ENCODE data around the gene PRKAR1A.
"Not testable (repeated sequence)": the region's sequence is repeated elsewhere in the genome, so short reads cannot be mapped to it uniquely, and the experiment has no call there.

PRKAR1A gene

GRCh38 chr17:68513932-68514331 is 1.7 kb downstream of the PRKAR1A start:
- Histone ChIP-seq H3K36me3 (ENCODE audit: low read length) (peaks cover 25% of the 10 kb centered on the region), H3K27me3 (ENCODE audit: low read length) (no peaks in the 10 kb centered on the region), H3K79me2 (ENCODE audit: insufficient read depth, low read length) (peaks cover 41% of the 10 kb centered on the region), H3K4me2 (ENCODE audit: low read depth, low read length, poor library complexity, severe bottlenecking) (peak overlapping the region; percentile 85), H3K9ac (ENCODE audit: low read length) (peak overlapping the region; percentile 72), H3K4me3 (ENCODE audit: insufficient read depth, low read length, poor library complexity, severe bottlenecking) (peak overlapping the region; percentile 80), H3F3A (ENCODE audit: insufficient read depth) (0 out of 2 replicates have a peak, but pooled peaks cover 4% of the 10 kb centered on the region), H3K27ac (ENCODE audit: low read depth, low read length) (no peak overlapping the region), H4K20me1 (ENCODE audit: low read depth, low read length) (peaks cover 7% of the 10 kb centered on the region), H3K9me3 (ENCODE audit: insufficient read depth, low read length) (no peaks in the 10 kb centered on the region), H3K9me2 (replicated peaks; ENCODE audit: insufficient read depth, low read length) (no peaks in the 10 kb centered on the region), H2AFZ (ENCODE audit: low read depth, low read length, severe bottlenecking) (no peak overlapping the region)
- no peak for TF ChIP-seq CTCF (IDR thresholded peaks at IDR 0.05; ENCODE audit: insufficient read depth, low read length, poor library complexity, severe bottlenecking)
- no peak for TF ChIP-seq EZH2phosphoT487 (conservative IDR thresholded peaks at IDR 0.05; ENCODE audit: low read length)

GRCh38 chr17:68514831-68515635 is 2.8 kb downstream of the PRKAR1A start:
- Histone ChIP-seq H3K27ac (ENCODE audit: low read depth, low read length) (no peak overlapping the region), H3K36me3 (ENCODE audit: low read length) (peaks cover 25% of the 10 kb centered on the region), H3K4me2 (ENCODE audit: low read depth, low read length, poor library complexity, severe bottlenecking) (peak overlapping the region; percentile 85), H3K4me3 (ENCODE audit: insufficient read depth, low read length, poor library complexity, severe bottlenecking) (no peak overlapping the region), H3F3A (ENCODE audit: insufficient read depth) (0 out of 2 replicates have a peak, but pooled peaks cover 4% of the 10 kb centered on the region), H3K9me3 (ENCODE audit: insufficient read depth, low read length) (no peaks in the 10 kb centered on the region), H3K9ac (ENCODE audit: low read length) (no peak overlapping the region), H2AFZ (ENCODE audit: low read depth, low read length, severe bottlenecking) (no peak overlapping the region), H3K9me2 (replicated peaks; ENCODE audit: insufficient read depth, low read length) (no peaks in the 10 kb centered on the region), H4K20me1 (ENCODE audit: low read depth, low read length) (peaks cover 7% of the 10 kb centered on the region), H3K27me3 (ENCODE audit: low read length) (no peaks in the 10 kb centered on the region), H3K79me2 (ENCODE audit: insufficient read depth, low read length) (peaks cover 43% of the 10 kb centered on the region)
- TF ChIP-seq EZH2phosphoT487 (conservative IDR thresholded peaks at IDR 0.05; ENCODE audit: low read length) (no peak), CTCF (IDR thresholded peaks at IDR 0.05; ENCODE audit: insufficient read depth, low read length, poor library complexity, severe bottlenecking) (no peak)

DNA sequence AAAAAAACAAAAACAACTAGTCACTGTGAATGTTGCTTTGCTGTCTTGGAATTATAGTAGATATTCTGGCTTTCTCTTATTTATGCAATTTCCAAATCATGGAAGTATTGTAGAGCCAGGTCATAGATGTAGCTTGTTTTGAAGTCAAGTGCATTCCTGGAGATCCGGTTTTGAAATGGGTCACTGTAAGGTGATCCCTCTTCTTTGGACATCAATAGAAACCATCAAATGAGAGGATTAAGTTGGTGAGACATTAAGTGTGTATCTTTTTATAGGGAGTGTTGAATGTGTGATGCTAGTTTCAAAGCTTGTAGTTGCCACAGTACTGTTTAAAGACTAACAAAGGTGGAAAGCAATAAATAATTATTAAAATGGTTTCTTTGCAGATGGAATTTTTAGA is 4.5 kb downstream of the PRKAR1A start:
- H3K9me3 ChIP-seq (ENCODE audit: insufficient read depth, low read length): no peaks in the 10 kb centered on the region
- H3K36me3 ChIP-seq (ENCODE audit: low read length): peaks cover 25% of the 10 kb centered on the region
- peaks cover 7% of the 10 kb centered on the region for H4K20me1 ChIP-seq (ENCODE audit: low read depth, low read length)
- no peak overlapping the region for H3K9ac ChIP-seq (ENCODE audit: low read length)
- H2AFZ ChIP-seq (ENCODE audit: low read depth, low read length, severe bottlenecking): no peak overlapping the region
- no peaks in the 10 kb centered on the region for H3F3A ChIP-seq (ENCODE audit: insufficient read depth)
- no peak overlapping the region for H3K27ac ChIP-seq (ENCODE audit: low read depth, low read length)
- no peak overlapping the region for H3K4me3 ChIP-seq (ENCODE audit: insufficient read depth, low read length, poor library complexity, severe bottlenecking)
- no peaks in the 10 kb centered on the region for H3K9me2 ChIP-seq (replicated peaks; ENCODE audit: insufficient read depth, low read length)
- no peak for TF ChIP-seq EZH2phosphoT487 (conservative IDR thresholded peaks at IDR 0.05; ENCODE audit: low read length)
- no peak for TF ChIP-seq CTCF (IDR thresholded peaks at IDR 0.05; ENCODE audit: insufficient read depth, low read length, poor library complexity, severe bottlenecking)
- no peak overlapping the region for H3K4me2 ChIP-seq (ENCODE audit: low read depth, low read length, poor library complexity, severe bottlenecking)
- peaks cover 47% of the 10 kb centered on the region for H3K79me2 ChIP-seq (ENCODE audit: insufficient read depth, low read length)
- no peaks in the 10 kb centered on the region for H3K27me3 ChIP-seq (ENCODE audit: low read length)

GRCh38 chr17:68517605-68518004 is 5.4 kb downstream of the PRKAR1A start:
- Histone ChIP-seq H3K36me3 (ENCODE audit: low read length) (peaks cover 25% of the 10 kb centered on the region), H3K79me2 (ENCODE audit: insufficient read depth, low read length) (peaks cover 46% of the 10 kb centered on the region)
- H4K20me1 ChIP-seq (ENCODE audit: low read depth, low read length): not testable (repeated sequence)

More at GRCh38 chr17:68517605-68518004, 5.4 kb downstream of the PRKAR1A start:
- not testable (repeated sequence) for H3K4me2 ChIP-seq (ENCODE audit: low read depth, low read length, poor library complexity, severe bottlenecking); H2AFZ ChIP-seq (ENCODE audit: low read depth, low read length, severe bottlenecking); H3K9me3 ChIP-seq (ENCODE audit: insufficient read depth, low read length); H3K9me2 ChIP-seq (replicated peaks; ENCODE audit: insufficient read depth, low read length); H3F3A ChIP-seq (ENCODE audit: insufficient read depth); H3K27me3 ChIP-seq (ENCODE audit: low read length); H3K4me3 ChIP-seq (ENCODE audit: insufficient read depth, low read length, poor library complexity, severe bottlenecking); H3K27ac ChIP-seq (ENCODE audit: low read depth, low read length); H3K9ac ChIP-seq (ENCODE audit: low read length)
